ENCODE results near the gene MFSD2B. TPM values are rescaled to one million over a fixed set of nuclear protein-coding genes. Genes with fewer than 3 reads are reported as not detected.
"Not testable (repeated sequence)": the region's sequence is repeated elsewhere in the genome, so short reads cannot be mapped to it uniquely, and the experiment has no call there.

The MFSD2B gene
- total RNA-seq, 1 experiment from 2014 or later = 0.39 TPM

GRCh38 chr2:24012521-24013188 lies 2.8 kb downstream of the MFSD2B start:
- ChIA-PET POLR2A (no interaction called here), RAD21 (ENCODE audit: low non-redundant PET in 1 of 2, low total read pairs in 2 of 2, uncharacterized antibody in 2 of 2, unreplicated experiment in 2 of 2) (no interaction called here), CTCF (no interaction called here)
- Histone ChIP-seq H2AFZ (ENCODE audit: low read depth, low read length, poor library complexity, severe bottlenecking) (no peak overlapping the region), H3K9ac (ENCODE audit: low read length) (no peak overlapping the region), H3K79me2 (ENCODE audit: insufficient read depth, low read length) (no peaks in the 10 kb centered on the region), H3K36me3 (ENCODE audit: control insufficient read depth in 1 of 2, insufficient read depth in 2 of 2, low read length in 2 of 2) (no peaks in the 10 kb centered on the region), H3K4me3 (replicated peaks in 1 of 2; ENCODE audit: low read depth in 1 of 2, low read length in 2 of 2) (no peak overlapping the region), H3K9me3 (ENCODE audit: control insufficient read depth in 1 of 2, insufficient read depth in 1 of 2, low read depth in 1 of 2, low read length in 2 of 2) (no peaks in the 10 kb centered on the region), H4K20me1 (ENCODE audit: insufficient read depth) (no peaks in the 10 kb centered on the region), H3K4me1 (ENCODE audit: control insufficient read depth in 1 of 2, insufficient read depth in 2 of 2, low read length in 2 of 2) (peaks cover 10 to 20% of the 10 kb centered on the region in 2 experiments), H3K4me2 (ENCODE audit: low read length) (no peak overlapping the region), H3K9me2 (ENCODE audit: insufficient read depth) (no peaks in the 10 kb centered on the region), H3K27me3 (ENCODE audit: insufficient read depth, low read length) (no peaks in the 10 kb centered on the region), H3K27ac (ENCODE audit: low read depth, low read length) (no peak overlapping the region)
- BruUV-seq (replicated peaks) = no TSS peak
- intact Hi-C loops (cut with micrococcal nuclease) = no loop called here
- no peak for DNase-seq (ENCODE audit: low read depth, low spot score)
- TF ChIP-seq ZFX (IDR thresholded peaks at IDR 0.05) = no peak
- TF ChIP-seq EGR1 (IDR thresholded peaks at IDR 0.05; ENCODE audit: low read depth) = no peak
- no peak for TF ChIP-seq EZH2phosphoT487 (IDR thresholded peaks at IDR 0.05; ENCODE audit: borderline replicate concordance)
- no peak for TF ChIP-seq SP1 (IDR thresholded peaks at IDR 0.05; ENCODE audit: low read depth)
- TF ChIP-seq CTCF (IDR thresholded peaks at IDR 0.05 in 2 of 3, conservative IDR thresholded peaks at IDR 0.05 in 1 of 3; ENCODE audit: borderline replicate concordance in 1 of 3, insufficient read depth in 1 of 3, low read depth in 2 of 3, low read length in 2 of 3) = no peak
- TF ChIP-seq CEBPB (IDR thresholded peaks at IDR 0.05; ENCODE audit: low read depth) = no peak
- no peak for TF ChIP-seq JUND (IDR thresholded peaks at IDR 0.05)
- no peak for TF ChIP-seq FOSL1 (IDR thresholded peaks at IDR 0.05; ENCODE audit: low read depth)
- no peak for TF ChIP-seq ATF3 (IDR thresholded peaks at IDR 0.05)
- TF ChIP-seq CBX3 (IDR thresholded peaks at IDR 0.05; ENCODE audit: low read depth) = no peak
- no peak for TF ChIP-seq POLR2A (IDR thresholded peaks at IDR 0.05; ENCODE audit: borderline replicate concordance, extremely low read depth, insufficient read depth, insufficient read length)
- no peak for TF ChIP-seq EZH2 (IDR thresholded peaks at IDR 0.05)
- ATAC-seq = no peak

- POLR2A ChIA-PET; H3K79me2 ChIP-seq (ENCODE audit: insufficient read depth, low read length); H3K36me3 ChIP-seq (ENCODE audit: control insufficient read depth in 1 of 2, insufficient read depth in 2 of 2, low read length in 2 of 2); BruUV-seq (replicated peaks); H3K4me2 ChIP-seq (ENCODE audit: low read length); DNase-seq (ENCODE audit: low read depth, low spot score); H3K9me3 ChIP-seq (ENCODE audit: control insufficient read depth in 1 of 2, insufficient read depth in 1 of 2, low read depth in 1 of 2, low read length in 2 of 2); H3K4me3 ChIP-seq (replicated peaks in 1 of 2; ENCODE audit: low read depth in 1 of 2, low read length in 2 of 2); H3K27ac ChIP-seq (ENCODE audit: low read depth, low read length); ATAC-seq; H4K20me1 ChIP-seq (ENCODE audit: insufficient read depth); H3K27me3 ChIP-seq (ENCODE audit: insufficient read depth, low read length); intact Hi-C loops (cut with micrococcal nuclease); RAD21 ChIA-PET (ENCODE audit: low non-redundant PET in 1 of 2, low total read pairs in 2 of 2, uncharacterized antibody in 2 of 2, unreplicated experiment in 2 of 2); H2AFZ ChIP-seq (ENCODE audit: low read depth, low read length, poor library complexity, severe bottlenecking); H3K9ac ChIP-seq (ENCODE audit: low read length); H3K9me2 ChIP-seq (ENCODE audit: insufficient read depth); CTCF ChIA-PET: not testable (repeated sequence)
- peaks cover 10 to 20% of the 10 kb centered on the region in 2 experiments for H3K4me1 ChIP-seq (ENCODE audit: control insufficient read depth in 1 of 2, insufficient read depth in 2 of 2, low read length in 2 of 2)
These were observed 5.0 kb downstream of the MFSD2B start for GRCh38 chr2:24014902-24015301.

Measured in HCT116 (cell line).